ENCODE data around the gene TRA2A. TPM values are rescaled to one million over a fixed set of nuclear protein-coding genes. Genes with fewer than 3 reads are reported as not detected.

Gene TRA2A
- total and polyA plus RNA-seq, 8 donors = 68.1 to 312 (median 250) TPM

GRCh38 chr7:23476286-23477156 lies 55.3 kb downstream of the TRA2A start:
- intact Hi-C loops (cut with DNase I) = no loop called here
- DNase-seq = no peak
- Histone ChIP-seq H3K4me3 (no peak overlapping the region), H3K36me3 (no peaks in the 10 kb centered on the region), H3K27me3 (peaks cover 90 to 100% of the 10 kb centered on the region in 2 donors), H3K4me1 (peaks cover 8 to 19% of the 10 kb centered on the region in 2 donors), H3K9me3 (no peaks in the 10 kb centered on the region), H3K27ac (no peak overlapping the region)
- ATAC-seq = no peak
- TF ChIP-seq, protein P1, sequence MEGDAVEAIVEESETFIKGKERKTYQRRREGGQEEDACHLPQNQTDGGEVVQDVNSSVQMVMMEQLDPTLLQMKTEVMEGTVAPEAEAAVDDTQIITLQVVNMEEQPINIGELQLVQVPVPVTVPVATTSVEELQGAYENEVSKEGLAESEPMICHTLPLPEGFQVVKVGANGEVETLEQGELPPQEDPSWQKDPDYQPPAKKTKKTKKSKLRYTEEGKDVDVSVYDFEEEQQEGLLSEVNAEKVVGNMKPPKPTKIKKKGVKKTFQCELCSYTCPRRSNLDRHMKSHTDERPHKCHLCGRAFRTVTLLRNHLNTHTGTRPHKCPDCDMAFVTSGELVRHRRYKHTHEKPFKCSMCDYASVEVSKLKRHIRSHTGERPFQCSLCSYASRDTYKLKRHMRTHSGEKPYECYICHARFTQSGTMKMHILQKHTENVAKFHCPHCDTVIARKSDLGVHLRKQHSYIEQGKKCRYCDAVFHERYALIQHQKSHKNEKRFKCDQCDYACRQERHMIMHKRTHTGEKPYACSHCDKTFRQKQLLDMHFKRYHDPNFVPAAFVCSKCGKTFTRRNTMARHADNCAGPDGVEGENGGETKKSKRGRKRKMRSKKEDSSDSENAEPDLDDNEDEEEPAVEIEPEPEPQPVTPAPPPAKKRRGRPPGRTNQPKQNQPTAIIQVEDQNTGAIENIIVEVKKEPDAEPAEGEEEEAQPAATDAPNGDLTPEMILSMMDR (IDR thresholded peaks at IDR 0.05) = no peak

- Histone ChIP-seq H3K9me3 (no peaks in the 10 kb centered on the region), H3K36me3 (no peaks in the 10 kb centered on the region), H3K27me3 (peaks cover 100% of the 10 kb centered on the region in 2 donors), H3K4me1 (peaks cover 13 to 29% of the 10 kb centered on the region in 2 donors), H3K27ac (no peak overlapping the region), H3K4me3 (no peak overlapping the region)
- TF ChIP-seq, protein P1 (IDR thresholded peaks at IDR 0.05) = no peak
- no peak for ATAC-seq
- no peak for DNase-seq
- intact Hi-C loops (cut with DNase I) = no loop called here
These were observed 56.3 kb downstream of the TRA2A start for GRCh38 chr7:23475576-23475839.

DNA sequence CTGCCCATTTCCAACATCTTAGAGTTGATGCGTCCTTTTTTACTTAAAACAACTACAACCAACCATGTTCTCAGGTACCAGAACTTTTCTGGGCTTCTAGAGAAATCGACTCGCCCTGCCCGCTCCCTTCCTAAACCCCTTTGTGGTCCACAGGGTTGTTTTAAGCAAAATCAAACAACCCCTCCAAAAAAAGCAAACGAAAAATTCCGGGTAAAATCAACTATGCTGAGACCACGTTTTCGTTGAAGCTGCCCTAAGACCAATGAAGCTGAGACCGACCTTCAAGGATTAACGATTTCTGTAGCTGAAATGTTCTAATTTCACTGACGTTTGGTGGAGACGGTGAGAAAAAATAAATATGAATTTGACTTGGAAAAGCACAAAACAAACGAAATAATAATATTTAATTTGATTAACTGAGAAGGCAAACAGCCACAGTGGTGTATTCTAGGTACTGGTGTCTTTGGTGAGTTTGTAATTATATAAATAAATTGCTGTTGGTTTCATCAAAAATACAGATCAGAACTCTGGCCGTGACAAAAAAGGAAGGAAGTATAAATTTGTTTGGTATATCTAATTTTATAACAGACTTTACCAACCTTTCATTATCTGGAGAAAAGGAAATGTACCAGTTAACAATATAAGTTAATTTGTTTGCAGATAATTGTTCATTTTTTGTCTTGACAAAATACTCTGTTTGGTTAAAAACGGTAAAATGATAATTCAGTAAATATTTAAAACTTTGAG lies 56.8 kb downstream of the TRA2A start:
- H3K27ac ChIP-seq = no peak overlapping the region
- peak overlapping the region in 1 of 2 donors; percentile 48 for H3K4me3 ChIP-seq
- TF ChIP-seq, protein P1 (IDR thresholded peaks at IDR 0.05) = no peak
- no peaks in the 10 kb centered on the region for H3K36me3 ChIP-seq
- intact Hi-C loops (cut with DNase I) = no loop called here
- no peak for DNase-seq
- ATAC-seq = no peak
- H3K27me3 ChIP-seq = peaks cover 98 to 100% of the 10 kb centered on the region in 2 donors
- H3K4me1 ChIP-seq = peaks cover 15 to 34% of the 10 kb centered on the region in 2 donors
- no peaks in the 10 kb centered on the region for H3K9me3 ChIP-seq

GRCh38 chr7:23474094-23474828 lies 57.5 kb downstream of the TRA2A start:
- TF ChIP-seq, protein P1 (IDR thresholded peaks at IDR 0.05) = no peak
- Histone ChIP-seq H3K9me3 (no peaks in the 10 kb centered on the region), H3K27ac (no peak overlapping the region), H3K4me3 (peak overlapping the region; percentile 5 to 48), H3K27me3 (peaks cover 97 to 100% of the 10 kb centered on the region in 2 donors), H3K4me1 (peaks cover 18 to 42% of the 10 kb centered on the region in 2 donors), H3K36me3 (no peaks in the 10 kb centered on the region)
- DNase-seq = peak; percentile 85 to 98 (median 94)
- ATAC-seq = peak; percentile 91
- intact Hi-C loops (cut with DNase I) = no loop called here

GRCh38 chr7:23473844-23474093 lies 58.0 kb downstream of the TRA2A start:
- Histone ChIP-seq H3K4me1 (peaks cover 23 to 47% of the 10 kb centered on the region in 2 donors), H3K27ac (no peak overlapping the region), H3K27me3 (peaks cover 97 to 100% of the 10 kb centered on the region in 2 donors), H3K9me3 (no peaks in the 10 kb centered on the region), H3K4me3 (peak overlapping the region; percentile 5 to 48), H3K36me3 (no peaks in the 10 kb centered on the region)
- ATAC-seq (peak; percentile 28), DNase-seq (peak in 1 of 4 donors; percentile 32)
- intact Hi-C loops (cut with DNase I) = no loop called here
- TF ChIP-seq, protein P1 (IDR thresholded peaks at IDR 0.05) = no peak

Data from left lung (tissue), 10 donors.